Liver (tissue), 9 donors: ENCODE measurements around the gene DPEP2. TPM values are rescaled to one million over a fixed set of nuclear protein-coding genes. Genes with fewer than 3 reads are reported as not detected.

Source experiments
- DNase-seq: peaks from one replicate; pipeline ENCODE4 v3.0.0-alpha.2; 2017; ENCODE audit warnings: low spot score
- H3K27ac ChIP-seq, 2 donors: one replicate each; pipeline ENCODE4 v1.7.0; 2013; ENCODE audit warnings: inconsistent platforms in 2 of 2, low read length in 2 of 2, control low read depth in 1 of 2, low read depth in 1 of 2, mild to moderate bottlenecking in 1 of 2
- H3K27me3 ChIP-seq, 4 donors: one replicate each; pipeline versions ENCODE4 v1.6.1 to v1.7.0; 2013; ENCODE audit warnings: low read length in 3 of 4, inconsistent platforms in 1 of 4, mild to moderate bottlenecking in 1 of 4, moderate library complexity in 1 of 4; ENCODE audit not compliant: control insufficient read depth in 4 of 4, insufficient read depth in 4 of 4
- H3K36me3 ChIP-seq, 4 donors: one replicate each; pipeline versions ENCODE4 v1.6.1 to v1.7.0; 2013; ENCODE audit warnings: low read length in 3 of 4, mild to moderate bottlenecking in 3 of 4, low read depth in 1 of 4, moderate library complexity in 1 of 4; ENCODE audit not compliant: control insufficient read depth in 4 of 4, insufficient read depth in 3 of 4
- H3K4me1 ChIP-seq, 4 donors: one replicate each; pipeline versions ENCODE4 v1.6.1 to v1.7.0; 2013; ENCODE audit warnings: low read length in 3 of 4, mild to moderate bottlenecking in 3 of 4, moderate library complexity in 1 of 4; ENCODE audit not compliant: control insufficient read depth in 4 of 4, insufficient read depth in 4 of 4
- H3K4me3 ChIP-seq, 3 donors: one replicate each; pipeline versions ENCODE4 v1.6.1 to v1.7.0; 2013; ENCODE audit warnings: low read length in 3 of 3, control low read depth in 1 of 3, low read depth in 1 of 3, mild to moderate bottlenecking in 1 of 3
- H3K9ac ChIP-seq, 2 donors: one replicate each; pipeline ENCODE4 v1.7.0; 2013; ENCODE audit warnings: low read length in 2 of 2, mild to moderate bottlenecking in 2 of 2, moderate library complexity in 2 of 2, control low read depth in 1 of 2, low read depth in 1 of 2
- H3K9me3 ChIP-seq, 4 donors: one replicate each; pipeline versions ENCODE4 v1.6.1 to v1.7.0; 2013; ENCODE audit warnings: low read length in 3 of 4; ENCODE audit not compliant: control insufficient read depth in 4 of 4
- EGR1 ChIP-seq, 2 donors: IDR thresholded peaks; 2 replicates each; pipeline ENCODE4 v1.6.1; 2016 to 2018; ENCODE audit warnings: antibody characterized with exemption in 2 of 2, low read depth in 2 of 2
- FOXA1 ChIP-seq: IDR thresholded peaks from 2 replicates; pipeline ENCODE4 v1.6.1; 2016; ENCODE audit warnings: antibody characterized with exemption
- FOXA2 ChIP-seq: IDR thresholded peaks from 2 replicates; pipeline ENCODE4 v1.6.1; 2016; ENCODE audit warnings: antibody characterized with exemption
- GABPA ChIP-seq, 2 donors: IDR thresholded peaks in 1 of 2; conservative IDR thresholded peaks in 1 of 2; 2 replicates each; pipeline ENCODE4 v1.6.1; 2016; ENCODE audit warnings: antibody characterized with exemption in 2 of 2, mild to moderate bottlenecking in 1 of 2, moderate library complexity in 1 of 2
- HNF4A ChIP-seq, 2 donors: conservative IDR thresholded peaks; 2 replicates each; pipeline ENCODE4 v1.6.1; 2016; ENCODE audit warnings: antibody characterized with exemption in 2 of 2, mild to moderate bottlenecking in 2 of 2
- HNF4G ChIP-seq: IDR thresholded peaks from 2 replicates; pipeline ENCODE4 v1.6.1; 2016; ENCODE audit warnings: antibody characterized with exemption
- JUND ChIP-seq, 2 donors: IDR thresholded peaks; 2 replicates each; pipeline ENCODE4 v1.6.1; 2016; ENCODE audit warnings: antibody characterized with exemption in 2 of 2
- NR2F2 ChIP-seq: IDR thresholded peaks from 2 replicates; pipeline ENCODE4 v1.6.1; 2016; ENCODE audit warnings: antibody characterized with exemption
- RAD21 ChIP-seq, 2 donors: IDR thresholded peaks; 2 replicates each; pipeline ENCODE4 v1.6.1; 2016; ENCODE audit warnings: antibody characterized with exemption in 2 of 2, mild to moderate bottlenecking in 2 of 2
- REST ChIP-seq: IDR thresholded peaks from 2 replicates; pipeline ENCODE4 v1.6.1; 2016; ENCODE audit warnings: antibody characterized with exemption, mild to moderate bottlenecking
- RXRA ChIP-seq, 2 donors: IDR thresholded peaks; 2 replicates each; pipeline ENCODE4 v1.6.1; 2017 to 2018; ENCODE audit warnings: antibody characterized with exemption in 2 of 2, mild to moderate bottlenecking in 1 of 2
- SP1 ChIP-seq: IDR thresholded peaks from 2 replicates; pipeline ENCODE4 v1.6.1; 2018; ENCODE audit warnings: antibody characterized with exemption, mild to moderate bottlenecking
- TAF1 ChIP-seq: conservative IDR thresholded peaks from 2 replicates; pipeline ENCODE4 v1.6.1; 2016; ENCODE audit warnings: antibody characterized with exemption, mild to moderate bottlenecking
- YY1 ChIP-seq: IDR thresholded peaks from 2 replicates; pipeline ENCODE4 v1.6.1; 2016; ENCODE audit warnings: antibody characterized with exemption, mild to moderate bottlenecking
- ZBTB33 ChIP-seq: IDR thresholded peaks from 2 replicates; pipeline ENCODE4 v1.6.1; 2016; ENCODE audit warnings: antibody characterized with exemption
- WGBS: extraction: QIAGEN DNeasy Blood & Tissue Kit; methylation state at CpG from one replicate; pipeline ENCODE4 v1.1.7; 2013; 5-methylcytosine and 5-hydroxymethylcytosine counted together
- polyA plus RNA-seq, 2 donors: library from polyadenylated mRNA; stranded (reverse) in 1 of 2; unstranded in 1 of 2; fragments of 200-250 nt in 1 of 2; fragments of >200 nt in 1 of 2; fragmentation: Nextera tagmentation in 1 of 2; extraction: Ambion mirVana in 1 of 2; gene quantifications; one replicate each; pipeline versions ENCODE4 v1.2.1 to v1.2.3, GENCODE V29; 2013 to 2015
- total RNA-seq, 2 donors: library from RNA; depleted of rRNA; stranded (reverse); fragments of >200 nt; gene quantifications; one replicate each; pipeline ENCODE4 v1.2.3, GENCODE V29; 2014
- TF ChIP-seq, protein P1 (sequence below): IDR thresholded peaks from 2 replicates; pipeline ENCODE4 v1.6.1; 2016; ENCODE audit warnings: antibody characterized with exemption
- TF ChIP-seq, protein P2 (sequence below): fragments of 150-350 bp; IDR thresholded peaks from 2 replicates; pipeline ENCODE4 v1.5.1; 2017; ENCODE audit warnings: improper control_type of control experiment, low read depth, low read length; ENCODE audit not compliant: missing input control
- TF ChIP-seq, protein P3 (sequence below): IDR thresholded peaks from 2 replicates; pipeline ENCODE4 v1.6.1; 2016; ENCODE audit warnings: antibody characterized with exemption
- donor health status: healthy.
- donor health status: healthy.
- donor health status: healthy.
- donor health status: healthy.
- donor health status: healthy.

Gene DPEP2
- total and polyA plus RNA-seq, 4 donors, result 1.4 to 2.4 (median 1.9) TPM

GRCh38 chr16:67996666-67997065, 2.6 kb downstream of the DPEP2 start:
- Histone ChIP-seq H3K4me3 (no peak overlapping the region), H3K27me3 (no peaks in the 10 kb centered on the region), H3K9me3 (no peaks in the 10 kb centered on the region), H3K27ac (no peak overlapping the region), H3K36me3 (no peaks in the 10 kb centered on the region), H3K4me1 (peaks cover 4 to 17% (median 7%) of the 10 kb centered on the region in 4 donors), H3K9ac (no peak overlapping the region)
- no peak for TF ChIP-seq RXRA (IDR thresholded peaks at IDR 0.05)
- no peak for TF ChIP-seq SP1
- TF ChIP-seq FOXA2, result no peak
- TF ChIP-seq, protein P1, sequence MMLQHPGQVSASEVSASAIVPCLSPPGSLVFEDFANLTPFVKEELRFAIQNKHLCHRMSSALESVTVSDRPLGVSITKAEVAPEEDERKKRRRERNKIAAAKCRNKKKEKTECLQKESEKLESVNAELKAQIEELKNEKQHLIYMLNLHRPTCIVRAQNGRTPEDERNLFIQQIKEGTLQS, result no peak
- TF ChIP-seq, protein P2, sequence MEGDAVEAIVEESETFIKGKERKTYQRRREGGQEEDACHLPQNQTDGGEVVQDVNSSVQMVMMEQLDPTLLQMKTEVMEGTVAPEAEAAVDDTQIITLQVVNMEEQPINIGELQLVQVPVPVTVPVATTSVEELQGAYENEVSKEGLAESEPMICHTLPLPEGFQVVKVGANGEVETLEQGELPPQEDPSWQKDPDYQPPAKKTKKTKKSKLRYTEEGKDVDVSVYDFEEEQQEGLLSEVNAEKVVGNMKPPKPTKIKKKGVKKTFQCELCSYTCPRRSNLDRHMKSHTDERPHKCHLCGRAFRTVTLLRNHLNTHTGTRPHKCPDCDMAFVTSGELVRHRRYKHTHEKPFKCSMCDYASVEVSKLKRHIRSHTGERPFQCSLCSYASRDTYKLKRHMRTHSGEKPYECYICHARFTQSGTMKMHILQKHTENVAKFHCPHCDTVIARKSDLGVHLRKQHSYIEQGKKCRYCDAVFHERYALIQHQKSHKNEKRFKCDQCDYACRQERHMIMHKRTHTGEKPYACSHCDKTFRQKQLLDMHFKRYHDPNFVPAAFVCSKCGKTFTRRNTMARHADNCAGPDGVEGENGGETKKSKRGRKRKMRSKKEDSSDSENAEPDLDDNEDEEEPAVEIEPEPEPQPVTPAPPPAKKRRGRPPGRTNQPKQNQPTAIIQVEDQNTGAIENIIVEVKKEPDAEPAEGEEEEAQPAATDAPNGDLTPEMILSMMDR, result no peak
- TF ChIP-seq GABPA (IDR thresholded peaks at IDR 0.05 in 1 of 2, conservative IDR thresholded peaks at IDR 0.05 in 1 of 2), result no peak
- TF ChIP-seq HNF4A (conservative IDR thresholded peaks at IDR 0.05), result no peak
- TF ChIP-seq YY1, result no peak
- no peak for TF ChIP-seq TAF1
- TF ChIP-seq REST, result no peak
- TF ChIP-seq, protein P3, sequence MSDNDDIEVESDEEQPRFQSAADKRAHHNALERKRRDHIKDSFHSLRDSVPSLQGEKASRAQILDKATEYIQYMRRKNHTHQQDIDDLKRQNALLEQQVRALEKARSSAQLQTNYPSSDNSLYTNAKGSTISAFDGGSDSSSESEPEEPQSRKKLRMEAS, result no peak
- no peak for TF ChIP-seq HNF4G
- no peak for TF ChIP-seq FOXA1
- no peak for TF ChIP-seq EGR1 (IDR thresholded peaks at IDR 0.05; ENCODE audit: low read depth in 2 of 2)
- no peak for TF ChIP-seq NR2F2
- TF ChIP-seq ZBTB33, result no peak
- TF ChIP-seq RAD21 (IDR thresholded peaks at IDR 0.05), result no peak
- TF ChIP-seq JUND (IDR thresholded peaks at IDR 0.05), result no peak
- WGBS, result 88% methylated on average over 5 of the region's 5 CpGs
- no peak for DNase-seq
